ENCODE data around the gene HHIPL1. TPM values are rescaled to one million over a fixed set of nuclear protein-coding genes. Genes with fewer than 3 reads are reported as not detected.

HHIPL1 gene
- total RNA-seq, 1 donor from 2014 or later: 1.8 TPM

GRCh38 chr14:99716091-99716849 lies 71.3 kb downstream of the HHIPL1 start:
- DNase-seq (ENCODE audit: low read depth): no peak

GRCh38 chr14:99716850-99717681 lies 72.1 kb downstream of the HHIPL1 start:
- no peak for DNase-seq (ENCODE audit: low read depth)

GRCh38 chr14:99717682-99718013 lies 72.7 kb downstream of the HHIPL1 start:
- no peak for DNase-seq (ENCODE audit: low read depth)

- DNase-seq (ENCODE audit: low read depth): no peak
Measured at GRCh38 chr14:99718031-99718810, 73.3 kb downstream of the HHIPL1 start.

- DNase-seq (ENCODE audit: low read depth): no peak
Measured at GRCh38 chr14:99718811-99719192, 73.9 kb downstream of the HHIPL1 start.

GRCh38 chr14:99720941-99721791 lies 76.2 kb downstream of the HHIPL1 start:
- no peak for DNase-seq (ENCODE audit: low read depth)

- DNase-seq (ENCODE audit: low read depth): no peak
Measured at GRCh38 chr14:99721792-99722516, 77.0 kb downstream of the HHIPL1 start.

- DNase-seq (ENCODE audit: low read depth): no peak
Measured at GRCh38 chr14:99722741-99723140, 77.8 kb downstream of the HHIPL1 start.

GRCh38 chr14:99724196-99724891 lies 79.4 kb downstream of the HHIPL1 start:
- DNase-seq (ENCODE audit: low read depth): no peak

- DNase-seq (ENCODE audit: low read depth): no peak
Measured at GRCh38 chr14:99724939-99725773, 80.2 kb downstream of the HHIPL1 start.

GRCh38 chr14:99725774-99726537 lies 81.0 kb downstream of the HHIPL1 start:
- DNase-seq (ENCODE audit: low read depth): peak; percentile 37

GRCh38 chr14:99726538-99727095 lies 81.7 kb downstream of the HHIPL1 start:
- no peak for DNase-seq (ENCODE audit: low read depth)

- no peak for DNase-seq (ENCODE audit: low read depth)
Measured at GRCh38 chr14:99727096-99727870, 82.4 kb downstream of the HHIPL1 start.

- no peak for DNase-seq (ENCODE audit: low read depth)
Measured at GRCh38 chr14:99728231-99728920, 83.4 kb downstream of the HHIPL1 start.

GRCh38 chr14:99728981-99729451 lies 84.1 kb downstream of the HHIPL1 start:
- no peak for DNase-seq (ENCODE audit: low read depth)

All from renal cortical epithelial cell (primary cell).